Spleen (tissue), 7 donors: ENCODE data around the gene JAZF1.

Source experiments
- POLR2A ChIP-seq, 3 donors: fragments of 450-650 bp; IDR thresholded peaks; one replicate each; pipeline ENCODE4 v1.5.1; 2017; ENCODE audit warnings: antibody characterized with exemption in 3 of 3, mild to moderate bottlenecking in 1 of 3
- POLR2AphosphoS5 ChIP-seq, 3 donors: sonication (generic); formaldehyde crosslinking; IDR thresholded peaks; one replicate each; pipeline ENCODE4 v1.5.1; 2017; ENCODE audit warnings: antibody characterized with exemption in 3 of 3
- TF ChIP-seq, protein P1 (sequence below), 11 experiments: fragments of 200-600 bp in 7 of 11; fragments of 450-650 bp in 4 of 11; sonication (generic) in 4 of 11; IDR thresholded peaks in 8 of 11; conservative IDR thresholded peaks in 3 of 11; 1 replicate in 7 of 11; 2 replicates in 4 of 11; pipeline versions ENCODE4 v1.4.0 to v1.8.0; 2016 to 2021; ENCODE audit warnings: antibody characterized with exemption in 11 of 11, inconsistent platforms in 4 of 11, mild to moderate bottlenecking in 1 of 11
- donor health status: DM: no; HTN: no; CAD: no; lungs with moderate emphysema.
- donor health status: DM: no; HTN: no; CAD: no.
- donor health status: DM: no; HTN: no; CAD: no.

DNA sequence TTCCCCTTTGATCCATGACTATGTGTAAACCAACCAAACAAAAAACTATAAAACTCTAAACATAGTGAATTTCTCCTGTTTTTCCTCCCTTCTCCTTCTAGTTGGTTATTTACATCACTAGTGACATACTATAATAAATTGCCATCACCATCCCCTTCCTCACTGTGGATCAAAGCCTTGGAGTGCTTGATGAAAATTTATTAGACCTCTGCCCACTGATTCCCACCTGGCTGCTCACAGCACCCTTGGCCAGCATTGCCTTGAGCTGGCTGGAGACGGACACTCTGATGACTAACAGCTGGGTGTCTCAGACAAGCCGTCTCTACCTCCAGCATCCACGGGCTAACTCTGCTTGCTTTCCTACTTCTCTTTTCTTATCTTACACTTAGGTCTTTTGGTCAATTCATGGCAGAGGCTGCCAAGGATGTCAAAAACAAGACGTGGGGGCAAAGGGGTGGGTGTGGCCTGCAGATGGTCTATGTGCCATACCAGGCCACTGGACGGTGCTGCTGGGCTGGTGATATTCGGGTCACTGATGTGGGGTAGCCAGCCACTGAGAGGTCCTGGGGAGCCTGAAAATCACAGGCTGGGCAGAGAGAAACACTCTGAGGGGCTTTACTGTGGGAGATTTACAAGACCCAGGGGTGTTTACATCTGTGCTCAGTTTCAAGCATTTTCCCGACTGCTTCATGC is 232.9 kb downstream of the JAZF1 start:
- no peak for TF ChIP-seq POLR2A (IDR thresholded peaks at IDR 0.05)
- TF ChIP-seq POLR2AphosphoS5 (IDR thresholded peaks at IDR 0.05) = no peak
- TF ChIP-seq, protein P1, sequence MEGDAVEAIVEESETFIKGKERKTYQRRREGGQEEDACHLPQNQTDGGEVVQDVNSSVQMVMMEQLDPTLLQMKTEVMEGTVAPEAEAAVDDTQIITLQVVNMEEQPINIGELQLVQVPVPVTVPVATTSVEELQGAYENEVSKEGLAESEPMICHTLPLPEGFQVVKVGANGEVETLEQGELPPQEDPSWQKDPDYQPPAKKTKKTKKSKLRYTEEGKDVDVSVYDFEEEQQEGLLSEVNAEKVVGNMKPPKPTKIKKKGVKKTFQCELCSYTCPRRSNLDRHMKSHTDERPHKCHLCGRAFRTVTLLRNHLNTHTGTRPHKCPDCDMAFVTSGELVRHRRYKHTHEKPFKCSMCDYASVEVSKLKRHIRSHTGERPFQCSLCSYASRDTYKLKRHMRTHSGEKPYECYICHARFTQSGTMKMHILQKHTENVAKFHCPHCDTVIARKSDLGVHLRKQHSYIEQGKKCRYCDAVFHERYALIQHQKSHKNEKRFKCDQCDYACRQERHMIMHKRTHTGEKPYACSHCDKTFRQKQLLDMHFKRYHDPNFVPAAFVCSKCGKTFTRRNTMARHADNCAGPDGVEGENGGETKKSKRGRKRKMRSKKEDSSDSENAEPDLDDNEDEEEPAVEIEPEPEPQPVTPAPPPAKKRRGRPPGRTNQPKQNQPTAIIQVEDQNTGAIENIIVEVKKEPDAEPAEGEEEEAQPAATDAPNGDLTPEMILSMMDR (IDR thresholded peaks at IDR 0.05 in 8 of 11, conservative IDR thresholded peaks at IDR 0.05 in 3 of 11) = no peak
